Thyroid gland (tissue), 4 donors: ENCODE results near the gene PSORS1C1. TPM values are rescaled to one million over a fixed set of nuclear protein-coding genes. Genes with fewer than 3 reads are reported as not detected.
A peak's percentile ranks its signal among the peaks of the same experiment; 100 is the strongest.
"Not testable (repeated sequence)": the region's sequence is repeated elsewhere in the genome, so short reads cannot be mapped to it uniquely, and the experiment has no call there.

Source experiments
- DNase-seq, 2 donors: peaks; one replicate each; pipeline ENCODE4 v3.0.0-alpha.2; 2019
- H3K27ac ChIP-seq, 3 donors: fragments of 200-600 bp; sonication (generic); 1 replicate in 2 of 3; 2 replicates in 1 of 3; pipeline ENCODE4 v1.5.1; 2016 to 2019; ENCODE audit warnings: mild to moderate bottlenecking in 1 of 3, moderate library complexity in 1 of 3
- H3K27me3 ChIP-seq: fragments of 200-600 bp; sonication (generic); one replicate; pipeline ENCODE4 v1.5.1; 2019
- H3K36me3 ChIP-seq, 2 donors: fragments of 200-600 bp; sonication (generic); one replicate each; pipeline ENCODE4 v1.5.1; 2016 to 2019
- H3K4me1 ChIP-seq, 2 donors: fragments of 200-600 bp; sonication (generic); one replicate each; pipeline ENCODE4 v1.5.1; 2017 to 2019
- H3K4me3 ChIP-seq, 3 donors: fragments of 200-600 bp; sonication (generic); replicated peaks in 1 of 3; 1 replicate in 2 of 3; 2 replicates in 1 of 3; pipeline ENCODE4 v1.5.1; 2016; ENCODE audit warnings: mild to moderate bottlenecking in 1 of 3
- H3K9me3 ChIP-seq: fragments of 200-600 bp; sonication (generic); one replicate; pipeline ENCODE4 v1.5.1; 2017
- CTCF ChIP-seq, 6 experiments: fragments of 200-600 bp in 3 of 6; fragments of 450-650 bp in 3 of 6; sonication (generic) in 3 of 6; IDR thresholded peaks; one replicate each; pipeline ENCODE4 v1.5.1; 2016 to 2019; ENCODE audit warnings: antibody characterized with exemption in 6 of 6, mild to moderate bottlenecking in 2 of 6, inconsistent platforms in 1 of 6, moderate library complexity in 1 of 6
- POLR2A ChIP-seq, 2 donors: fragments of 450-650 bp; IDR thresholded peaks; one replicate each; pipeline ENCODE4 v1.6.1; 2017; ENCODE audit warnings: antibody characterized with exemption in 2 of 2, mild to moderate bottlenecking in 2 of 2, moderate library complexity in 1 of 2
- WGBS, 2 donors: methylation state at CpG; one replicate each; pipeline ENCODE4 v1.1.5; 2017; 5-methylcytosine and 5-hydroxymethylcytosine counted together
- intact Hi-C: fragments of 100-400 bp; cut with DNase I; formaldehyde crosslinking; loops from one replicate; pipeline ENCODE4 v1.15.1; 2023
- small RNA-seq: library from RNA; depleted of rRNA; stranded (forward); fragments of <200 nt; gene quantifications from one replicate; pipeline ENCODE3, GENCODE V24; 2016
- total RNA-seq, 4 donors: library from RNA; depleted of rRNA; stranded (reverse); fragments of >200 nt; gene quantifications; one replicate each; pipeline ENCODE4 v1.2.3, GENCODE V29; 2016

PSORS1C1 gene
- total RNA-seq, 4 donors from 2014 or later = 1.6 to 3.8 (median 2.4) TPM

GRCh38 chr6:31186052-31186734, 71.6 kb downstream of the PSORS1C1 start:
- Histone ChIP-seq H3K9me3 (no peaks in the 10 kb centered on the region), H3K4me1 (peaks cover 0 to 5% of the 10 kb centered on the region in 2 donors), H3K27ac (peak overlapping the region; percentile 56 to 68 (median 66)), H3K4me3 (no peak overlapping the region), H3K36me3 (no peaks in the 10 kb centered on the region), H3K27me3 (no peaks in the 10 kb centered on the region)
- DNase-seq = peak in 1 of 2 donors; percentile 31
- TF ChIP-seq POLR2A (IDR thresholded peaks at IDR 0.05) = no peak
- TF ChIP-seq CTCF (IDR thresholded peaks at IDR 0.05) = no peak
- intact Hi-C loops = no loop called here
- 69 to 83% methylated on average over 19 to 24 of the region's 24 CpGs for WGBS, 2 donors

GRCh38 chr6:31187780-31188194, 73.2 kb downstream of the PSORS1C1 start:
- 49 to 64% methylated on average over 5 of the region's 5 CpGs for WGBS, 2 donors

GRCh38 chr6:31189223-31189622, 74.6 kb downstream of the PSORS1C1 start:
- H3K9me3 ChIP-seq, H3K4me3 ChIP-seq, H3K4me1 ChIP-seq, intact Hi-C loops, H3K36me3 ChIP-seq, H3K27me3 ChIP-seq: not testable (repeated sequence)
- H3K27ac ChIP-seq = peak overlapping the region in 1 of 3 donors; percentile 23
- DNase-seq = peak; percentile 61 to 72
- 51 to 68% methylated on average over 3 of the region's 3 CpGs for WGBS, 2 donors

More at GRCh38 chr6:31187780-31188194, 73.2 kb downstream of the PSORS1C1 start:
- no peaks in the 10 kb centered on the region for H3K36me3 ChIP-seq
- no peak for TF ChIP-seq POLR2A (IDR thresholded peaks at IDR 0.05)
- TF ChIP-seq CTCF (IDR thresholded peaks at IDR 0.05) = no peak
- peaks cover 0 to 5% of the 10 kb centered on the region in 2 donors for H3K4me1 ChIP-seq
- H3K27ac ChIP-seq = no peak overlapping the region
- intact Hi-C loops = no loop called here
- no peaks in the 10 kb centered on the region for H3K9me3 ChIP-seq
- H3K4me3 ChIP-seq = no peak overlapping the region
- DNase-seq = no peak
- no peaks in the 10 kb centered on the region for H3K27me3 ChIP-seq

Small RNAs within 50 kb of the gene (small RNA-seq; reads per million reads assigned to genes)
- gene POLR2LP1 (not detected), gene RNU6-1133P (not detected)

Other genes with a start within 250 kb of the PSORS1C1 start
- 100 to 1,000 TPM in 3 of 4 donors, 10 to 100 TPM in 1; 93.4 to 207 (median 131) TPM for gene DDR1, start 230.3 kb upstream of the PSORS1C1 start, total RNA-seq
- 10 to 100 TPM in 3 of 4 donors, 1 to 10 TPM in 1; 9.5 to 34.4 (median 18.2) TPM for gene GTF2H4, start 206.6 kb upstream of the PSORS1C1 start, total RNA-seq
- gene VARS2, start 200.6 kb upstream of the PSORS1C1 start, total RNA-seq = 10 to 100 TPM; 17.3 to 36.4 (median 30.6) TPM
- gene SFTA2, start 182.6 kb upstream of the PSORS1C1 start, total RNA-seq = 1 to 10 TPM in 1 of 4 donors, not detected in 3; 3.5 TPM
- gene MUCL3, start 173.8 kb upstream of the PSORS1C1 start, total RNA-seq = not detected
- gene MUC21, start 131.1 kb upstream of the PSORS1C1 start, total RNA-seq = not detected
- gene MUC22, start 104.3 kb upstream of the PSORS1C1 start, total RNA-seq = not detected
- gene C6orf15, start 2.2 kb upstream of the PSORS1C1 start, total RNA-seq = not detected
- gene CDSN, start 5.6 kb downstream of the PSORS1C1 start, total RNA-seq = under 1 TPM in 1 of 4 donors, not detected in 3; 0.34 TPM
- not detected for gene PSORS1C2, start 24.3 kb downstream of the PSORS1C1 start, total RNA-seq
- gene CCHCR1, start 43.0 kb downstream of the PSORS1C1 start, total RNA-seq = 10 to 100 TPM; 15.8 to 20.0 (median 17.0) TPM
- gene TCF19, start 43.8 kb downstream of the PSORS1C1 start, total RNA-seq = 1 to 10 TPM; 1.2 to 4.9 (median 3.2) TPM
- 1 to 10 TPM in 1 of 4 donors, not detected in 3; 1.0 TPM for gene POU5F1, start 55.9 kb downstream of the PSORS1C1 start, total RNA-seq
- 100 to 1,000 TPM; 170 to 540 (median 399) TPM for gene HLA-C, start 157.3 kb downstream of the PSORS1C1 start, total RNA-seq
- 1,000 to 10,000 TPM in 1 of 4 donors, 100 to 1,000 TPM in 3; 328 to 1,292 (median 594) TPM for gene HLA-B, start 242.4 kb downstream of the PSORS1C1 start, total RNA-seq